NCI-H1694 (cell line): ENCODE measurements around the gene ULK1.

Experiments used
- DNase-seq: peaks from one replicate; lab custom pipeline; 2025; lab: John Stamatoyannopoulos, UW

Gene ULK1

DNA sequence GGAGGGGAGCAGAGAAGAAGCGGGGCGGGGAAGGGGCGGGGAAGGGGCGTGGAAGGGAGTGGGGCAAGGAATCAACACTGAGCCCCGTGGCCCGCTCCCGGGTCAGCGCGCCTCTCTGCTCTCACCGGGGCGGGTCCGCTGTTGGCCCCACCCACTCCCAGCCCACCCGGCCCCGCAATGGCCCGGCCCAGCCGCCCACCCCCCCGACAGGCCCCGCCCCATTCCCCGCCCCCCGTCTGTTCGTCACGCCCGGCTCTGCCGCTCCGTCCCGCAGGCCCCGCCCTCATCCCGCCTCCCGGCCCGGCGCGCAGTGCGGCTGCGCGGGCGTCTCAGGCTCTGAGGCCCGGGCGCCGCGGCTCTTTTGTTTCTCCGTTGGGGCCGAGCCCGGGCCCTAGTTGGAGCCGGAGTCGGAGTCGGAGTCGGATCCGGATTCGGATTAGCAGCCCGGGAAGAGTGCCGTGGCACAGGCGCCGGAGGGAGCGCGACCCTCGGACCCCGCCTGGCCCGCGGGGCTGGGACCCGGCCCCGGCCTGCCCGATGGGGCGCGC, at the start of gene ULK1:
Gene ULK1, plus strand, starts transcription at position 310 of the 548 bp plus-strand sequence. CDS start 380 bp downstream, outside the sequence.
- peak; percentile 77 for DNase-seq

DNA sequence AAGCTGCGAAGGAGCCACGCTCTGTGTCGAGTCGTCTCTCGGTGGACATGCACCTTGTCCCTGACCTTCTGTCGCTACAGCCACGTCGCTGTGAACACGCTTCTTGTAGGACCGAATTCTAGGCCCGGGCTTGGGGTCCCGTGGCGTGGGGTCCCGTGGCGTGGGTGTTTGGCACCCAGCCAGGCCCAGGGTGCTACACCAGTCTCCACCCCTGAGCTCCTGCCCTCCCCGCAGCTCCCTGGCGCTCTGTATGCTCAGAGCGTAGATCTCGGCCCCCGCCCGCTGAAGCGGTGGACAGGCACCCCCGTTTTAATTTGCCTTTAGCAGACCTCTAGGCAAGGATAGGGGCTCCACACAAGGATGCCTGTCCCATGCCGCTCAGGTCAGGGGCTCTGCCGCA, 49.8 kb upstream of the ULK1 start:
- DNase-seq, result no peak

DNA sequence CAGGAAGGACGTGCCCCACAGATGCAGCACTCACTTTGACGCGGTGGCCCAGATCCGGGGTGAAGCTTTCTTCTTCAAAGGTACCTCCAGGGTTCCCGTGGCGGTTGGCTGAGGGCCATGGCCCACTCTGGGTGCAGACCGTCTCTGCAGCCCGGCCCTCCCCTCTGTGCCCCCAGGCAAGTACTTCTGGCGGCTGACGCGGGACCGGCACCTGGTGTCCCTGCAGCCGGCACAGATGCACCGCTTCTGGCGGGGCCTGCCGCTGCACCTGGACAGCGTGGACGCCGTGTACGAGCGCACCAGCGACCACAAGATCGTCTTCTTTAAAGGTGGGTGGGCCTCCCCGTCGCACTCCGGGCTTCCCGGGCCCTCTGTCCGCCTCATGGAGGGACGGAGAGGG, 49.3 kb upstream of the ULK1 start:
- no peak for DNase-seq

DNA sequence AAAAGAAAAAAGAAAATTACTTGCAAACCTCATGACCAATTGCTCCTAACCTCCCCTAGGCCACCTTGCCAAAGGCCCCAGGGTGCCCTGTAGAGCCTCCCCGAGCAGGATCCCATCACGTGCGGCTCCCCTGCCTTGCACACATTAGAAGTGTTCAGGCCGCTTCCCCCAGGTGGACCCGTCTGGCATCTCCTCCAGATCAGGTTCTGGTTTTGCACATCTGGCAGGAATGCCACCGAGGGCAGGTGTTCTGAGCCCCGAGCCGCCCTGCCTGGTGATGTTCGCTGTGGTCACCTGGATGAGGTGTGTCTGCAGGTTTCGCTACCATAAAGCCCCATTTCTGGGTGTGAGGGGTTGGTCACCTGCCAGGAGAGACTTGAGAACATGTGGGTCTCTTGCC, 47.0 kb upstream of the ULK1 start:
- no peak for DNase-seq

DNA sequence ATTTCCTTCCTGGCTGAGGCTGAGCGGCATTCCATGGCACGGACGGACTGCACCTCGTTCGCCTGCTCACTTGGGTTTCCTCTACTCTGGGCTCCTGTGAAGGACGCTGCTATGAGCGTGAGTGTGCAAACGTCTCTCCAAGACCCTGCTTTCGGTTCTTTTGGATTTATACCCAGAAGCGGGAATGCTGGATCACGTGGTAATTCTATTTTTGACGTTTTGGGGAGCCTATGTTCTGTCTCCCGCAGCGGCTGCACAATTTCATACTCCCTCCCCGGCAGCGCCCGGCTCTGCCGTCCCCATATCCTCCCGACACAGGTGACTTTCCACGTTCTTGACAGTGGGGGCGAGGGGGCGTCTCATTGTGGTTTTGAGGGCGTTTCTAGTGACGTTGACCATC, 45.7 kb upstream of the ULK1 start:
- no peak for DNase-seq

DNA sequence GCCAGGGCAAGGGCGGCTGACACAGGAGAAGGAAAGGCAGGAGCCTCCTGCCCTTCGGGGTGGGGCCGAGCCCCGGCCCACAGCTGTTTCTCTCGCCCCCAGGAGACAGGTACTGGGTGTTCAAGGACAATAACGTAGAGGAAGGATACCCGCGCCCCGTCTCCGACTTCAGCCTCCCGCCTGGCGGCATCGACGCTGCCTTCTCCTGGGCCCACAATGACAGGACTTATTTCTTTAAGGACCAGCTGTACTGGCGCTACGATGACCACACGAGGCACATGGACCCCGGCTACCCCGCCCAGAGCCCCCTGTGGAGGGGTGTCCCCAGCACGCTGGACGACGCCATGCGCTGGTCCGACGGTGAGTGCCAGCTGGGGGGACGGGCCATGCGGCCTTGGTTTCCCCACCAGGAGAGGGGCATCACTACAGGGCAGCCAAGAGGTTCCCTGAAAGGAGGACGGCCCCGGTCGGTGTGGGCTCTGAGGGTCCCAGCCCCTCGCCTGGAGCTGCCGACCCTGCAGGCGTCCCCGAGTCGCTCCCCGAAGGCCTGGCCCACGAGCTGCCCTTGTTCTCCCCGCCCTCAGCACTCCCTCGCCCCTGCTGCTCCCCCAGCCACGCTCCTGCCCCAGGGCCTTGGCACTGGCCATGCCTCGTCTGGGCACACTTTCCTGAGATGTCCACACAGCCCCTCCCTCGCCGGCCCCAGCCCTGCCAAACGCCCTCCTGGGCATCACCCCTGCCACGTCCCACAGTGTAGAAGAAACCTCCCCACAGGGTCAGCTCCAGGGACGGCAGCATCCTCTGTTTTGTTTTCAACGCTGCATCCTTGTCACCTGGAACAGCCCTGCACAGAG, 44.5 kb upstream of the ULK1 start:
- no peak for DNase-seq

DNA sequence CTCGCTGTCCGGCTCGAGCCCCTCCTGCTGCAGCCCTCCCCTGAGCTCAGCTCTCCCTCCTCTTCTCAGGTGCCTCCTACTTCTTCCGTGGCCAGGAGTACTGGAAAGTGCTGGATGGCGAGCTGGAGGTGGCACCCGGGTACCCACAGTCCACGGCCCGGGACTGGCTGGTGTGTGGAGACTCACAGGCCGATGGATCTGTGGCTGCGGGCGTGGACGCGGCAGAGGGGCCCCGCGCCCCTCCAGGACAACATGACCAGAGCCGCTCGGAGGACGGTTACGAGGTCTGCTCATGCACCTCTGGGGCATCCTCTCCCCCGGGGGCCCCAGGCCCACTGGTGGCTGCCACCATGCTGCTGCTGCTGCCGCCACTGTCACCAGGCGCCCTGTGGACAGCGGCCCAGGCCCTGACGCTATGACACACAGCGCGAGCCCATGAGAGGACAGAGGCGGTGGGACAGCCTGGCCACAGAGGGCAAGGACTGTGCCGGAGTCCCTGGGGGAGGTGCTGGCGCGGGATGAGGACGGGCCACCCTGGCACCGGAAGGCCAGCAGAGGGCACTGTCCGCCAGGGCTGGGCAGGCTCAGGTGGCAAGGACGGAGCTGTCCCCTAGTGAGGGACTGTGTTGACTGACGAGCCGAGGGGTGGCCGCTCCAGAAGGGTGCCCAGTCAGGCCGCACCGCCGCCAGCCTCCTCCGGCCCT, 43.4 kb upstream of the ULK1 start:
- no peak for DNase-seq

DNA sequence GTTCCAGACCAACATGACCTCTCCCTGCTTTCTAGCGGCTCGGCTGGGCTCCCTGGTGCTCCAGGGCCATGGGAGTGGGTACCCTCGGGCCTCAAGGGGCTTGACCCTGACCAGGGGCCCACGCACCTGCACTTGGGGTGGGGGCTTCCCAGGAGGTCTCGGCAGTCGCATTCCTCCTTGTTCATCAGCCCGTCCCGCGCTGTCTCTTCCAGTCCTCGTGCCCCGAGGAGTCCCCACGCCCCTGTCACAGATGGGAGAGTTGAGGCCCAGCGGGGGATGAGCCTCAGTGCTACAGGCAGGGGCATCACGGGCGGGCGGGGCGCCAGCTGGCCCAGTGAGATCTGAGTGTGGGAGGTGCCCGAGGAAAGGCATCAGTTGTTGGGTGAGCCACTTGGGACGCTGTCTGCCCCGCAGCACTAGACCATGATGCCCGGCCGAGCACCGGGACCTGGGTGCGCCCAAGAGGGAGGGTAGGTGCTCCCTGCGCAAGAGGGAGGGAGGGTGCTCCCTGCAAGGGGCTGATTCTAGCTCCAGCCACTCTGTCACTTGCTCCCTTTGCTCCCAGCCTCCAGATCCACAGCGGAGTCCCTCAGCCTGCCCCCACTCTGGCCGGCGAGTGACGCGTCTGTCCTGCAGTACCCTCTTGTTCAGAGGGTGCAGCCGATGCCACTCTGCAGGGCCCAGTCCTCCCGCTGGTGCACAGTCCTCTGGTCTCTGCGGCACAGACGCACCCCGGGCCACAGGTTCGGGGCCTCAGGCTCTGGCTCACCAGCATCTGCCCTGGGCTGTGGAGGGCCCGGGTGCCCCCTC, 42.5 kb upstream of the ULK1 start:
- DNase-seq, result no peak

DNA sequence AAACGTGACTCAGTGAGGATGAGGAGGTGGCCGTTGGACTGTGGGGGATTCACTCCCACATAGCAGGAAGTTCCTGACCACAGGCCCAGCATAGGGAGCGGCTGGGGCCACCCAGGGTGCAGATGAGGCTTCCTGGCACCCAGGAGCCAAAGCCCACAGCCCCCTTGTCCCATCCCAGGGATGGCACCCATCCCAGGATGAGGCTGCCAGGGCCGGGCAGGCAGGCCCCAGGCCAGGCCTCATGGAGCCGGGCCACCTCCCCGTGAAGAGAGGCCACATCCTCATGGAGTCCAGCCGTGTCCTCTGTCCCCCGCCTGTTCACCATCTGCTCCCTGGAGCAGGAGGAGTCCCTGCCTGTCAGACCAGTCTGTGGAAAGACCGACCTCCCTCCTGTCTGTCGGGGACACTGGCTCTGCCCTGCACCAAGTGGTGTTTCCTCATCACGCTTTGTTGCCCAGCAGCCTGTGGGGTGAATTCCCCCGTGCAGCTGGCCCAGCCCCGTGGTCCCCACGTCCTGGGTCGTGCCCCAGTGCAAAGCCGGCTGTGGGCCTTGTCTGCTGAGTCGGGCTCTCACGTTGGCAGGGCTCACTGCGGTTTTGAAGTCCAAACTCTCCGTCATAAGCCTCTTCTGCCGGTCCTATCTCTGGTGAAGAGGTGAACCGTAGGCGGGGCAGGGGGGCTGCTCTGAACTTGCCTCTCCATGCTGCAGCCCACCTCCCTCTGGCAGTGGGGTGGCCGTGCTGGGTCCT, 41.7 kb upstream of the ULK1 start:
- no peak for DNase-seq

DNA sequence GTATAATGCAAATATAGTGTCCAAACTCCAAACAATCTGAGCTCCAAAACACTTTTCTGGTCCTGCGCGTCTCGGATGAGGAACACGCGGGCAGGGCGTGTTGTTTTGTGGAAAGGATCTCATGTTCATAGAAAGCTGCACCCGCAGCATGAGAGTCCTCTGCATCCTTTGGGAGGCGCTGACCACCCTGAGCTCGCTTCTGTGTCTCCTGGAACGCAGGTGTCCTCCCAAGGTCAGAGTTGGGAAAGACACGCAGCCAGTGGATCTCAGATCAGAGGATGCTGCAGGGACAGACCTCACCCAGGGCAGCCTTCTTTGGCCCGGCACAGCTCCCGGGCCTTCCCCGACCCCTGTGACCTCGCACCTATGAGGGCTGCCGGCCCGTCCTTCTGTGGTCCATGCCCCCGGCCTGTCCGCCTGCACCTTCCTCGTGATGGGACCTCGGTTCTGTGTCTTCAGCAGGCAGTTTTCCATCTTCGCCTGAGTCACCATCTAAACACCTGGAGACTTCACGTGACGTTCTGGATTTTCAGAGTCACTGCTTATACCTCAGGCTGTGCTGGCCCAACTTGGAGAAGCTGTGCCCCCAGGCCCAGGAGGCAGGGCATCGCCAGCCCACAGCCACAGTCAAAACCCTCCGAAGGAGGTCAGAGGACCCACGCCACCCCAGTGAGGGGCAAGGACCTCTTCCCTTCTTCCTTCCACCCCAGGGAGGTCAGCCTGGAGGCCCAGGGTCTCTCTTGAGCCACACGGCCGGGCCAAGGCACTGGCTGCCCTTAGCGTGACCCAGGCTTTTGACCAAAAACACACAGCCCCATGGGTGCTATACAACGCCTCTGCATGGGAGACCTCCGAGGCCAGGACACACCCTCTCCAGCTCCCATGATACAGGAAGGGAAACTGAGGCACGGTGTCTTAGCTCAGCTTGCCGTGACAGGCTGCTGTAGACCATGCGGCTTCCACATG, 40.3 kb upstream of the ULK1 start:
- no peak for DNase-seq

DNA sequence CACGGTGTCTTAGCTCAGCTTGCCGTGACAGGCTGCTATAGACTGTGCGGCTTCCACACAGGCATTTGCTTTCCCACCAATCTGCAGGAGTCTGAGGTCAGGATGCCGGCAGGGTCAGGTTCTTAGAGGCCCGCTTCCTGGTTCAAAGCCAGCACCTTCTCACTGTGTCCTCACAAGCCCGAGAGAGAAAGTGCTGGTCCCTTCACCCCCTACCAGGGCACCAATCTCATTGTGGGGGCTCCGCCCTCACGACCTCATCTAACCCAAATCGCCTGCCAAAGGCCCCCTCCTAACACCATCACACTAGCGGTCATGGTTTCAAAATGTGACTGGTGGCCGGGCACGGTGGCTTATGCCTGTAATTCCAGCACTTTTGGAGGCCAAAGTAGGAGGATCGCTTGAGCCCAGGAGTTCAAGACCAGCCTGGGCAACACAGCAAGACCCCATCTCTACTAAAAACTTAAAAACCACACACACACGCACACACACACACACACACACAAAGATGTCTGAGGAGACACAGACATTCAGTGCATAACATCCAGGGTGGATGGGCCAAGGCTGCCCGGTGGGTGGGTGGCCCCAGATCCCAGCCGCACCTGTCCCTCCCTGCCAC, 39.5 kb upstream of the ULK1 start:
- no peak for DNase-seq

DNA sequence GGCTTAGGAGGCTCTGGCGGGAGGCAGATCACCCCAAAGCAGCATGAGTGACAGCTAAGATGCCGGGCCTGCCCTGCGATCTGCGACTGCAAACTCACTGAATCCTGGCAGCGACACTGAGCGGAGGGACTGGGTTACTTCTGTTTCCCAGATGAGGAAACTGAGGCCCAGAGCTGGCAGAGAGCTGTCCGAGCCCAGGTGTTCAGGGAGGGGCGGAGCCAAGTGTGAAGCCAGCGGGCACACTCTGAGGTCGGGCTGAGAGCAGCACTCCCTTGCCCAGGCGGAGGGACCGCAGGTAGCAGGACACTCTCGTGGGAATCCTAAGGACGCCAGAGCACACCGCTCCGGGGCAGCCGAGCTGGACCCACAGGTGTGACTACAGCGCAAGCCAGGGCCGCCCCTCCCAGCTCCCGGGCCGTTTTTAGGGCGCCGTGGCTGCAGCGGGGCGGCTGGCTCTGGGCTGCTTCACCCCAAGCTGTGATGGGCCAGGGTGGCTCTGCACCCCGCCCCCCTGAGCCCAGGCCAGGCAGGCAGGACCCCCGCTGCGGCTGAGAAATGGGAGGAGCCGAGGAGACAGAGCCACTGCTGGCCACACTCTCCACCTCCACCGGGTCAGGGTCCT, 38.8 kb upstream of the ULK1 start:
- DNase-seq, result no peak

DNA sequence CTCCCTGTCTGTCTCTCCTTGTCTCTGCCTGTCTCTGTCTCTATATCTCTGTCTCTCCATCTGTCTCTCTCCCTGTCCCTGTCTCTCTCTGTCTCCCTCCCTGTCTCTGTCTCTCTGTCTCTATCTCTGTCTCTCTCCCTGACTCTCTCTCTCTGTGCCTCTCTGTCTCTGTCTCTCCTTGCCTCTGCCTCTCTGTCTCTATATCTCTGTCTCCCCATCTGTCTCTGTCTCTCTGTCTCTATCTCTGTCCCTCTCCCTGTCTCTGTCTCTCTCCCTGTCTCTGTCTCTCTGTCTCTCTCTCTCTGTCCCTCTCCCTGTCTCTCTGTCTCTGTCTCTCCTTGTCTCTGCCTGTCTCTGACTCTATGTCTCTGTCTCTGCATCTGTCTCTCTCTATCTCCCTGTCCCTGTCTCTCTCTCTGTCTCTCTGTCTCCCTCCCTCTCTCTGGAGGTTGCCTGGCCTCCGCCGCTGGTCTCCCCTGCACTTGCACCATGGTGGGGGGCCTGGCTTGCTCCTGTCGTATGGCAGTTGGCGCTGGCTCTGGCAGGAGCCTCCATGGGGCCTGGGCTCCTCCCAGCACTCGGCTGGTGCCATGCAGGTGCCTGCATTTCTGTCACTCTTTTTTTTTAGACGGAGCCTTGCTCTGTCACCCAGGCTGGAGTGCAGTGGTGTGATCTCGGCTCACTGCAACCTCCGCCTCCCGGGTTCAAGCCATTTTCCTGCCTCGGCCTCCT, 37.9 kb upstream of the ULK1 start:
- DNase-seq, result no peak

DNA sequence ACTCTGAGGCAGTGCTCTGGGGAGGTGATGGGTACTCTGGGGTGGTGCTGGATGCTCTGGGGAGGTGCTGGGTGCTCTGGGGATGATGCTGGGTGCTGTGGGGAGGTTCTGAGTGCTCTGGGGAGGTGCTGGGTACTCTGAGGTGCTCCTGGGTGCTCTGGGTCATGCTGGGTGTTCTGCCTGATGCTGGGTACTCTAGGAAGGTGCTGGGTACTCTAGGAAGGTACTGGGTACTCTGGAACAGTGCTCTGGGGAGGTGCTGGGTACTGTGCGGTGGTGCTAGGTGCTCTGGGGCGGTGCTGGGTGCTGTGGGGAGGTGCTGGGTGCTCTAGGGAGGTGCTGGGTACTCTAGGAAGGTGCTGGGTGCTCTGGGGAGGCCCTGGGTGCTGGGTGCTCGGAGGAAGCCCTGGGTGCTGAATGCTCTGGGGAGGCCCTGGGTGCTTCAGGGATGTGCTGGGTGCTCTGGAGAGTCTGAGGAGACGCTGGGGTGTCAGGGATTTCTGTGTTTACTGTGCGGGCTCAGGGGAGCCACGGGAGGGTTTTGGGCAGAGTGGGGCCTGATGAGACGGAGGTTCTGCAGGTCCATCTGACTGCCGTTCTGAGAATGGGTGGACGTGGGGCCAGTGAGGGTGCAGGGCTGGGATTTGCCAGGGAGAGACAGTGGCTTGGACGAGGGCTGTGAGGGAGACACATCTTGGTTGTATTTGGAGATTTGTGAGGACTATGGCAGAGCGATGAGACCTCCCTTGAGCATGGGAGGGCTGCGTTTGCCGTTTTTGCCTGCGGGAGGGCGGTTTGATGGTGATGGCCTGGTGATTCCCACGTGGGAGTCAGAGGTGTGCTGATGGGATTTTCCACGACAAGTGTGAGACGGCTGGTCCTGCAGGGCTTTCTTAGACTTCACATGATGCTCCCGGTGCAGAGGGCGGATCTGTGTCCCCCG, 36.2 kb upstream of the ULK1 start:
- no peak for DNase-seq

DNA sequence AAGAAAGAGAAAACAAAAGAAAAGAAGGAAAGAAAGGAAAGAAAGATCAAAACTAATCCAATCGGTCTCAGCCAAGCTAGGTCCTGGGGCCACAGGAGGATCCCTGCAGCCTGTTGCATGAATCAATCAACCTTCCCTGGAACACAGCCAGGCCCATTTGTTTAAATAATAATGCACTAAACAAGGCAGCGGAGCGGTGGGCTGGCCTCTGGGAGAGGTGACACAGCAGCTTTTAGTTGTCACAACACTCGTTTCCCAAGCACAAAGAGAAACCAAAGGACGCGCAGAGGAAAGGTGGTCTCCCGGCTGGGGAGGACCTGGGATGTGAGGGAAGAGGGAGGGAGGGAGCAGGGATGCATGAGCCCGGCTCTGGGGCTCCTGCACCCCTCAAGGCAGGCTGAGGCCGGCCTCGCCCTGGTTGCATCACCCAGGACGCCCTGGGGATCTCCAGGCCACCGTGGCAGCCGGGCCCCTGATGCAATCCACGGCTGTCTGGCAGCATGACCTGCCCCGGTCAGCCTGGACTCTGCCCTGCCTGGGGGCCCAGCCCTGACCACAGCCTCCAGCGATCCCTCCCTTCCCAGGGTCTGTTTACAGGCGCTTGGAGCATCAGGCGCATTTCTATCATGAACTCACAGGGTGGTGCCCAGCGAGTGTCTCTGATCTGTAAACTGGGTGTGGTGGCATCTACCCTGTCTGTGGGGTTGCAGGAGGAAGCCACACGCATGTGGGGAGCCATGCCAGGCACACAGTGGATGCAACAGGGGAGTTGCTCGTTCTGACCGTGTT, 33.8 kb upstream of the ULK1 start:
- DNase-seq, result peak; percentile 3

DNA sequence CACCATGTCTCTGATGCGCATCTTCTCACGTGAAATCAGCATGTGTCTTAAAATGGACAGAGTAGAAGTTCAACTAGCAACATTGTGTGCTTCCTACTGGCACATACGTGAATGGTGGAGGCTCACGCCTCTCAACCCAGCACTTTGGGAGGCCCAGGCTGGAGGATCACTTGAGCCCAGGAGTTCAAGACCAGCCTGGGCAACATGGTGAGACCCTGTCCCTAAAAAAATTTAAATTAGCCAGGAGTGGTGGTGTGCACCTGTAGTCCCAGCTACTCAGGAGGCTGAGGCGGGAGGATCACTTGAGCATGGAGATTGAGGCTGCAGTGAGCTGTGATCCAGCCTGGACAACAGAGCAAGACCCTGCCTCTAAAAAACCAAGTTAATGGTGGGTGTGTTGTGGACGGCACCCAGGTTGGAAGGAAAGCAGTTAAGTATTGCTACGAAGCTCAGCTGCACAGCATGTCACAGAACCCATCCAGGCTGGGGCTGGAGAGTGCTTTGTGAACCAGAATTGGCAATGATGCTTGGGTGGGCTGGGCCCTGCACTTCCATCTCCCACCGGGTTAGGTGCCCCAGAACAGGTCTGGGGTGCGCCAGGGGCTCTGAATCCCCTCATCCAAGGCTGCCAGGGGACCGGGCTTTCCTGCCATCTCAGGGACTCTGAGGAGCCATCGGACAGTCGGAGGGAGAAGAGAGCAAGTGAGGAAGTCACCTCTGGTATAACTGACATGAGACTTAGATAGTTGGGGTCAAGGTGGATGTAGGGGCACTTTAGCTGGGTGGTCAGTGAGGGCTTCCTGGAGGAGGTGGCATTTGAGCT, 33.0 kb upstream of the ULK1 start:
- no peak for DNase-seq
